A673 (cell line): ENCODE measurements around the gene ANKRD23. TPM values are rescaled to one million over a fixed set of nuclear protein-coding genes. Genes with fewer than 3 reads are reported as not detected.

Experiments used
- BruUV-seq: library from RNA; stranded (reverse); fragments of 400-500 nt; replicated peaks from 2 replicates; lab custom pipeline; 2021; lab: Mats Ljungman, UMichigan
- CTCF ChIA-PET: fragments of 300-600 bp; sonication (Branson Sonifier 250); formaldehyde crosslinking; loops from one replicate; lab custom pipeline; 2022; ENCODE audit warnings: antibody characterized with exemption; lab: Charles Lee
- POLR2A ChIA-PET: fragments of 300-600 bp; sonication (Branson Sonifier 250); formaldehyde crosslinking; loops from one replicate; lab custom pipeline; 2022; ENCODE audit warnings: antibody characterized with exemption; ENCODE audit not compliant: low non-redundant PET; lab: Charles Lee
- DNase-seq: peaks from one replicate; pipeline ENCODE4 v3.0.0-alpha.2; 2015; ENCODE audit warnings: low spot score
- H3K27ac ChIP-seq: fragments of 200-600 bp; sonication (generic); 2 replicates; pipeline ENCODE4 v1.5.1; 2016; ENCODE audit warnings: mixed run types, low read depth, mild to moderate bottlenecking, mixed read lengths, antibody characterized with exemption, low read length; ENCODE audit not compliant: poor library complexity, severe bottlenecking
- H3K27me3 ChIP-seq: fragments of 200-600 bp; sonication (generic); replicated peaks from 2 replicates; pipeline ENCODE4 v1.6.1; 2017; ENCODE audit warnings: mixed run types, low read depth, mild to moderate bottlenecking, mixed read lengths, antibody characterized with exemption, low read length; ENCODE audit not compliant: insufficient read depth, poor library complexity
- H3K36me3 ChIP-seq: fragments of 200-600 bp; sonication (generic); 2 replicates; pipeline ENCODE4 v1.6.1; 2016; ENCODE audit warnings: mixed run types, mild to moderate bottlenecking, mixed read lengths, antibody characterized with exemption, low read length; ENCODE audit not compliant: insufficient read depth, poor library complexity, severe bottlenecking
- H3K4me1 ChIP-seq: fragments of 200-600 bp; sonication (generic); 2 replicates; pipeline ENCODE4 v1.6.1; 2017; ENCODE audit warnings: mixed run types, mild to moderate bottlenecking, mixed read lengths, antibody characterized with exemption, low read length; ENCODE audit not compliant: insufficient read depth, poor library complexity, severe bottlenecking
- H3K4me3 ChIP-seq: fragments of 200-600 bp; sonication (generic); 2 replicates; pipeline ENCODE4 v1.5.1; 2016; ENCODE audit warnings: low read depth, mixed run types, mild to moderate bottlenecking, mixed read lengths, low read length; ENCODE audit not compliant: poor library complexity, severe bottlenecking
- H3K9me3 ChIP-seq: fragments of 200-600 bp; sonication (generic); 2 replicates; pipeline ENCODE4 v1.6.1; 2016; ENCODE audit warnings: mixed run types, low read depth, mild to moderate bottlenecking, mixed read lengths, antibody characterized with exemption, low read length; ENCODE audit not compliant: poor library complexity, severe bottlenecking
- CTCF ChIP-seq: fragments of 300-800, 200-600 bp; sonication (generic); conservative IDR thresholded peaks from 2 replicates; pipeline ENCODE4 v1.5.1; 2017; ENCODE audit warnings: low read depth, mild to moderate bottlenecking, antibody characterized with exemption, low read length, moderate library complexity, mixed read lengths
- EZH2 ChIP-seq: fragments of 200-600 bp; sonication (generic); IDR thresholded peaks from 2 replicates; pipeline ENCODE4 v1.6.1; 2017; ENCODE audit warnings: borderline replicate concordance, low read depth, mild to moderate bottlenecking, mixed read lengths, antibody characterized with exemption, low read length; ENCODE audit not compliant: poor library complexity, severe bottlenecking
- intact Hi-C: fragments of 100-400 bp; cut with micrococcal nuclease; formaldehyde crosslinking; loops from one replicate; pipeline ENCODE4 v1.10.0; 2022; ENCODE audit not compliant: unreplicated experiment
- total RNA-seq: library from RNA; stranded (reverse); gene quantifications from 2 replicates; pipeline ENCODE4 v1.2.3, GENCODE V29; 2021

Gene ANKRD23
- total RNA-seq, 1 experiment from 2014 or later: 6.2 TPM

- Histone ChIP-seq H3K27ac (no peak overlapping the region), H3K9me3 (no peaks in the 10 kb centered on the region), H3K27me3 (no peaks in the 10 kb centered on the region), H3K4me1 (peaks cover under 1% of the 10 kb centered on the region), H3K4me3 (no peak overlapping the region), H3K36me3 (no peaks in the 10 kb centered on the region)
- no TSS peak for BruUV-seq
- TF ChIP-seq EZH2 (no peak), CTCF (no peak)
- ChIA-PET CTCF (no interaction called here), POLR2A (no interaction called here)
- no peak for DNase-seq
- intact Hi-C loops: no loop called here
Measured at GRCh38 chr2:96887493-96888012, 43.7 kb upstream of the ANKRD23 start.

- Histone ChIP-seq H3K4me1 (peaks cover 19% of the 10 kb centered on the region), H3K9me3 (no peaks in the 10 kb centered on the region), H3K4me3 (no peak overlapping the region), H3K36me3 (no peaks in the 10 kb centered on the region), H3K27ac (no peak overlapping the region), H3K27me3 (no peaks in the 10 kb centered on the region)
- TF ChIP-seq CTCF: no peak
- no peak for TF ChIP-seq EZH2
- POLR2A ChIA-PET: no interaction called here
- BruUV-seq: no TSS peak
- CTCF ChIA-PET: no interaction called here
- intact Hi-C loops: no loop called here
- no peak for DNase-seq
Measured at GRCh38 chr2:96885432-96886347, 41.9 kb upstream of the ANKRD23 start.

GRCh38 chr2:96884299-96885094, 40.7 kb upstream of the ANKRD23 start:
- ChIA-PET POLR2A (no interaction called here), CTCF (no interaction called here)
- no peaks in the 10 kb centered on the region for H3K36me3 ChIP-seq
- TF ChIP-seq CTCF (no peak), EZH2 (no peak)
- H3K4me3 ChIP-seq: no peak overlapping the region
- intact Hi-C loops: no loop called here
- H3K27me3 ChIP-seq: no peaks in the 10 kb centered on the region
- no peak for DNase-seq
- H3K9me3 ChIP-seq: no peaks in the 10 kb centered on the region
- no peak overlapping the region for H3K27ac ChIP-seq
- H3K4me1 ChIP-seq: peaks cover 19% of the 10 kb centered on the region
- no TSS peak for BruUV-seq
